Measurements from ENCODE around the gene TBX21. TPM values are rescaled to one million over a fixed set of nuclear protein-coding genes. Genes with fewer than 3 reads are reported as not detected.

Gene TBX21
- total and polyA plus RNA-seq, 2 of the 4 experiments (the other 2 are of a cell fraction) = not detected

DNA sequence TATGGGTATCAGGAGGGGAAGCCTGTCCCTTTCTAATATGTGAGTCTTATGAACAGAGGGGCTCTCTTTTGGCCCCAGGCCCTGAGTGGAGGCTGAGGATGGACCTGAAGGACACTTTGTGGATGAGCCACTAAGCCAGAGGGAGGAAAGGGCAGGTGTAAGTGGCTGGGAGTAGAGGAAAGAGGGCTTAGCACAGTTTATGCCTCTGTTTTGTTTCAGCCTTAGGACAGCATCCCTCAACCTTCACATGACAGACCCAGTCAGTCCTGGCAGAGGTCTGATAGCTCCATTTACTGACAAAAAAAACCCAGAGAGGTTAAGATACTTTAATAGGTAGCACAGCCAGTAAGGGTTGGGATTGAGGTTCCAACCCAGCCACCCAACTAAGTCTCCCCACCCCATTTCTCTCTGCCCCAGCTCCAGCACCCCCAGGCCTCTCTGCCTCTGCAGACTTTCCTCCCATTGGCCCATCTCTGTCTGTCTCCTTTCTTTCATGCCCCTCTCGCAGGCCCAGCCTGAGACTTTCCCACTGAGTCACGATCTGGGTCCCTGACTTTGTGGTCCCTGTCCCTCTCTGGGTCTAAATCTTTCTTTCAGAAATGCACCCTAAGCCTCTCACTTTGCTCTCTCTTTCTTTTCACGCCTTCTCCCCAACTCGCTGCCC is 4.7 kb upstream of the TBX21 start:
- H4K8ac ChIP-seq (ENCODE audit: low read depth in 2 of 2, low read length in 2 of 2) = no peak overlapping the region
- H4K5ac ChIP-seq (ENCODE audit: low read depth, low read length) = no peak overlapping the region
- no peaks in the 10 kb centered on the region for H3K9me3 ChIP-seq (ENCODE audit: control insufficient read depth, insufficient read depth, low read length)
- H3K27ac ChIP-seq (ENCODE audit: insufficient read depth, low read length) = no peak overlapping the region
- no peak overlapping the region for H2BK5ac ChIP-seq (ENCODE audit: low read depth, low read length, poor library complexity, severe bottlenecking)
- H2BK15ac ChIP-seq (ENCODE audit: low read depth, low read length) = no peak overlapping the region
- H4K91ac ChIP-seq (ENCODE audit: insufficient read depth, low read depth, low read length) = no peak overlapping the region
- no peak overlapping the region for H2AK5ac ChIP-seq (ENCODE audit: low read depth, low read length)
- H3K27me3 ChIP-seq (ENCODE audit: control insufficient read depth, insufficient read depth, low read length) = peaks cover 93% of the 10 kb centered on the region
- no peak overlapping the region for H3K56ac ChIP-seq (ENCODE audit: extremely low read depth, insufficient read depth, low read length)
- H3K4ac ChIP-seq (ENCODE audit: low read depth, low read length) = no peak overlapping the region
- peaks cover 8% of the 10 kb centered on the region for H4K20me1 ChIP-seq (ENCODE audit: insufficient read depth, low read length)
- in situ Hi-C loops (cut with MboI; ENCODE audit: low sequenced_read_pairs) (no loop called here), dilution Hi-C loops (cut with HindIII; ENCODE audit: low sequenced_read_pairs, unreplicated experiment) (no loop called here), intact Hi-C loops (cut with micrococcal nuclease) (loop anchor here (10.0 kb wide), 1 partner anchor 46 kb away; no protein-coding TSS in a partner anchor)
- ATAC-seq (ENCODE audit: low read depth) (no peak), DNase-seq (no peak)
- 20% methylated on average over 1 of the region's 4 CpGs; no CpG with 5 or more reads in 1 of the 2 experiments for WGBS, 2 experiments (ENCODE audit: extremely low coverage in 2 of 2, insufficient read length in 1 of 2)
- no peak overlapping the region for H3K23ac ChIP-seq (ENCODE audit: low read depth, low read length)
- H3K4me2 ChIP-seq (ENCODE audit: low read depth, low read length) = no peak overlapping the region
- no peak overlapping the region for H2BK20ac ChIP-seq (ENCODE audit: low read depth, low read length)
- POLR2A ChIA-PET (ENCODE audit: unreplicated experiment) = interaction anchor here (0.6 kb wide), 1 partner anchor 15 kb away, joined by 3 read pairs; no protein-coding TSS in a partner anchor
- H2AK9ac ChIP-seq (replicated peaks; ENCODE audit: low read depth, low read length, poor library complexity) = no peak overlapping the region
- no peak overlapping the region for H2AFZ ChIP-seq (replicated peaks; ENCODE audit: low read length, poor library complexity)
- H3K9me1 ChIP-seq (ENCODE audit: insufficient read depth, low read length) = no peaks in the 10 kb centered on the region
- no peak overlapping the region for H3K18ac ChIP-seq (ENCODE audit: low read depth, low read length)
- BruUV-seq (replicated peaks) = no TSS peak
- H3K79me1 ChIP-seq (ENCODE audit: low read depth in 1 of 2, low read length in 2 of 2) = no peaks in the 10 kb centered on the region
- H2BK120ac ChIP-seq (ENCODE audit: low read depth, low read length) = no peak overlapping the region
- H3K4me1 ChIP-seq (ENCODE audit: control insufficient read depth, insufficient read depth, low read length) = no peaks in the 10 kb centered on the region
- TF ChIP-seq SMC3 (IDR thresholded peaks at IDR 0.05; ENCODE audit: low read depth, low read length) (no peak), BHLHE40 (IDR thresholded peaks at IDR 0.05; ENCODE audit: low read depth, low read length) (no peak)
- H3K4me3 ChIP-seq (ENCODE audit: insufficient read depth, low read depth, low read length) = no peak overlapping the region
- no peaks in the 10 kb centered on the region for H3K36me3 ChIP-seq (ENCODE audit: control insufficient read depth, insufficient read depth, low read length)
- CTCF ChIA-PET = no interaction called here
- no peak overlapping the region for H3K14ac ChIP-seq (replicated peaks; ENCODE audit: low read depth, low read length)
- no peak overlapping the region for H3K9ac ChIP-seq (ENCODE audit: low read depth, low read length)

All from IMR-90 (cell line).